Measurements from ENCODE around the gene AGPAT4. TPM values are rescaled to one million over a fixed set of nuclear protein-coding genes. Genes with fewer than 3 reads are reported as not detected.
A peak's percentile ranks its signal among the peaks of the same experiment; 100 is the strongest.
"Not testable (repeated sequence)": the region's sequence is repeated elsewhere in the genome, so short reads cannot be mapped to it uniquely, and the experiment has no call there.

The AGPAT4 gene, protein sequence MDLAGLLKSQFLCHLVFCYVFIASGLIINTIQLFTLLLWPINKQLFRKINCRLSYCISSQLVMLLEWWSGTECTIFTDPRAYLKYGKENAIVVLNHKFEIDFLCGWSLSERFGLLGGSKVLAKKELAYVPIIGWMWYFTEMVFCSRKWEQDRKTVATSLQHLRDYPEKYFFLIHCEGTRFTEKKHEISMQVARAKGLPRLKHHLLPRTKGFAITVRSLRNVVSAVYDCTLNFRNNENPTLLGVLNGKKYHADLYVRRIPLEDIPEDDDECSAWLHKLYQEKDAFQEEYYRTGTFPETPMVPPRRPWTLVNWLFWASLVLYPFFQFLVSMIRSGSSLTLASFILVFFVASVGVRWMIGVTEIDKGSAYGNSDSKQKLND
- 10 to 100 TPM in 1 of 2 donors, 1 to 10 TPM in 1; 7.6 to 12.1 TPM for total RNA-seq

DNA sequence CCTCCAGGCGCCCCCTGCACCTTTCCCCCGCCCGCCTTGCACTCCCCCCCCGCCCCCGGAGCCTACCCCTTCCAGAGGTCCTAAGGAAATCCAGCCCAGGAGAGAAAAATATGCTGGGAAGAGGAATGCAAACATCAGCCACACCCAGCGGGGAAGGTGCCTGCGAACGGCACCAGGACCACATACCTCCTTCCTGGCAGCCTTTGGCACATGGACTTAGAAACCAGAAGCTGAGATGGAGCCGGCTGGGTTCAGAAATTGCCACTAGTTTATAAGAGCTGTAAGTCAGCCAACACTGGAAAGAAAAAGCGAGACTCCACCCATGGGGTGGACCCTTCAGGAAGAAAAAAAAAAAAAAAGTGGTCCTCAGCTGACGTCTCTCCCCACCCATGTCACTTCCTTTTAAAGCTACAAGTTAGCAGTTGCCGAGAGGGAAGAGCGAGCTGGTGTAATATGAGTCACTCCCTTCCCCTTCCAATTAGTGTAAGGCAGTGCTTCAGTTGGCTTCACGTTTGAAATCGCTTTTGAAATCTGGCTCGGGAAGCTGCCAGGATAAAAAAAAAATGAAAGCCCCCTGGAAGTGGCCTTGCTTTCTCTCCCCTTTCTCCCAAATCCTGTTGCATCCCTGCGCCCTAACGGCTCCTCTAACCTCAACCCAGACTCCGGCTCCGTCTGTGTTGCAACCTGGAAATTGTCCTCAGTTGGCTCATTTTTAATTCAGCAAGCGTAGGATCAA lies at the start of gene AGPAT4:
AGPAT4 (minus strand) TSS at position 310 of the 736 bp plus-strand sequence. CDS start 41,848 bp downstream, outside the sequence.
- peaks cover 0 to 11% of the 10 kb centered on the region in 2 donors for H3K27me3 Mint-ChIP-seq
- peak; percentile 98 for ATAC-seq
- H3K9me3 Mint-ChIP-seq, result no peaks in the 10 kb centered on the region
- peak; percentile 83 for DNase-seq (ENCODE audit: low spot score)
- peak within 1 kb of the TSS; percentile 90 to 91 for H3K27ac Mint-ChIP-seq
- peak within 1 kb of the TSS; percentile 97 for H3K4me3 Mint-ChIP-seq
- H3K36me3 Mint-ChIP-seq, result peaks cover 6% of the 10 kb centered on the region
- peaks cover 23 to 26% of the 10 kb centered on the region in 2 donors for H3K4me1 Mint-ChIP-seq (ENCODE audit: low read depth in 2 of 2)

GRCh38 chr6:161319231-161319630 lies 45.4 kb upstream of the AGPAT4 start:
- no peaks in the 10 kb centered on the region for H3K36me3 Mint-ChIP-seq
- H3K27me3 Mint-ChIP-seq, result peaks cover 0 to 9% of the 10 kb centered on the region in 2 donors
- peaks cover 4% of the 10 kb centered on the region for H3K9me3 Mint-ChIP-seq
- DNase-seq (ENCODE audit: low spot score) (no peak), ATAC-seq (no peak)
- H3K4me1 Mint-ChIP-seq (ENCODE audit: low read depth in 2 of 2), result no peaks in the 10 kb centered on the region
- no peak overlapping the region for H3K4me3 Mint-ChIP-seq
- no peak overlapping the region for H3K27ac Mint-ChIP-seq

- H3K4me1 Mint-ChIP-seq (ENCODE audit: low read depth in 2 of 2), result no peaks in the 10 kb centered on the region
- H3K9me3 Mint-ChIP-seq, result peaks cover 4% of the 10 kb centered on the region
- no peaks in the 10 kb centered on the region for H3K36me3 Mint-ChIP-seq
- H3K4me3 Mint-ChIP-seq, result no peak overlapping the region
- ATAC-seq (no peak), DNase-seq (ENCODE audit: low spot score) (no peak)
- no peak overlapping the region for H3K27ac Mint-ChIP-seq
- H3K27me3 Mint-ChIP-seq, result peaks cover 0 to 9% of the 10 kb centered on the region in 2 donors
Measured at GRCh38 chr6:161318456-161318855, 44.6 kb upstream of the AGPAT4 start.

- Mint-ChIP-seq H3K27me3 (peaks cover 0 to 10% of the 10 kb centered on the region in 2 donors), H3K9me3 (peaks cover 4% of the 10 kb centered on the region), H3K4me3 (no peak overlapping the region), H3K27ac (no peak overlapping the region), H3K36me3 (no peaks in the 10 kb centered on the region), H3K4me1 (ENCODE audit: low read depth in 2 of 2) (no peaks in the 10 kb centered on the region)
- no peak for ATAC-seq
- DNase-seq (ENCODE audit: low spot score), result no peak
Measured at GRCh38 chr6:161316531-161316930, 42.7 kb upstream of the AGPAT4 start.

DNA sequence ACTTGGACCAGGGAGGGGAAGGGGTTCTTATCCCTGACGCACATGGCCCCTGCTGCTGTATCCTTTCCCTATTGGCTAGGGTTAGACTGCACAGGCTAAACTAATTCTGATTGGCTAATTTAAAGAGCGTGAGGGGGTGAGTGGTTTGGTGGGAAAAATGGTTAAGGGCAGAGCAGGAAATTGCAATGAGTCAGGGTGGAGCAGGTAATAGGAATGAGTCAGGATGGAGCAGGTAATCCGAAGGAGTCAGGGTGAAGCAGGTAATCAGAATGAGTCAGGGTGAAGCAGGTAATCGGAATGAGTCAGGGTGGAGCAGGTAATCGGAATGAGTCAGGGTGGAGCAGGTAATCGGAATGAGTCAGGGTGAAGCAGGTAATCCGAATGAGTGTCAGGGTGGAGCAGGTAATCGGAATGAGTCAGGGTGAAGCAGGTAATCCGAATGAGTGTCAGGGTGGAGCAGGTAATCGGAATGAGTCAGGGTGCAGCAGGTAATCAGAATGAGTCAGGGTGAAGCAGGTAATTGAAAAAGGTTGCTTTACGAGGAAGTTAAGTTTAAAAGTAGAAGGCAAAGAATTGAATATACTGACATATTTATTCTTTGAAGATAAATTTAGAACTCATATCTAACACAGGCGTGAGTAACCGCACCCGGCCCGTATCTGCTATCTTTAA lies 41.5 kb upstream of the AGPAT4 start:
- H3K27ac Mint-ChIP-seq; H3K4me3 Mint-ChIP-seq; H3K9me3 Mint-ChIP-seq; ATAC-seq; H3K4me1 Mint-ChIP-seq (ENCODE audit: low read depth in 2 of 2); H3K36me3 Mint-ChIP-seq; DNase-seq (ENCODE audit: low spot score): not testable (repeated sequence)
- H3K27me3 Mint-ChIP-seq, result peaks cover 0 to 17% of the 10 kb centered on the region in 2 donors

DNA sequence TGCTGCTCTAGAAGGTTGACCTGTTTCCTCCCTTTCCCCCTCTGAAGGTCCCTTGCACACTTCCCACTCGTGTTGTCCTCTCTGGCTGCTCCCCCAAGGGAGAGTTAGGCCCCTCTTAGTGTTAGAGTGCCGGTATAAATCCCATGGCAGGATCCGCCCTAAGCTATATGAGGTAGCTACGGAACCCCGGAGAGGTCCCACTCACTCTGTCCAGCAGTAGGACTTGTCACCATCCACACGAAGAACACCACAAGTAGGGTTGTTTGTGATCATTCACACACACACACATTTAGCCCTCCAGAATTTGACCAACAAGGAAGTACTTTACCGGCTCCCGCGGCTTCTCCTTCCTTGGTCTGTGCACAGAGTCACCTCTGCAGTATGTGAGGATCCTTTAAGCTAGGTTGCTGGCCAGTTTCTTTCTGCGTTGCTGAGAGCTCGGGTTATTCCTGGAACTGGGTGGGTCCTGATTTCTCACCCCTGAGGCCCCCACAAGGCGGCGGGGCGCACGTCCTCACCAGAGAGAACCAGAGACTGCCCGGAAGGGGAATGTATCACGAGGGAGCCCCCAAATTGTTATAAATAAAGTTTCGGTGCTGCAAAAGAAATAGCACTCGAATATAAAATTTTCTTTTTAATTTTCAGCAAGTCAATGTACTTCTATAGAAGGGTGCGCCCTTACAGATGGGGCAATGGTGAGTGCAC lies 40.8 kb upstream of the AGPAT4 start:
- H3K27me3 Mint-ChIP-seq, result peaks cover 5 to 19% of the 10 kb centered on the region in 2 donors
- not testable (repeated sequence) for H3K4me1 Mint-ChIP-seq (ENCODE audit: low read depth in 2 of 2); ATAC-seq; H3K9me3 Mint-ChIP-seq; H3K27ac Mint-ChIP-seq; H3K36me3 Mint-ChIP-seq; DNase-seq (ENCODE audit: low spot score); H3K4me3 Mint-ChIP-seq

GRCh38 chr6:161313940-161314509 lies 40.2 kb upstream of the AGPAT4 start:
- Mint-ChIP-seq H3K4me3 (no peak overlapping the region), H3K27me3 (peaks cover 8 to 17% of the 10 kb centered on the region in 2 donors), H3K36me3 (no peaks in the 10 kb centered on the region), H3K27ac (no peak overlapping the region), H3K4me1 (ENCODE audit: low read depth in 2 of 2) (peaks cover 0 to 3% of the 10 kb centered on the region in 2 donors), H3K9me3 (peaks cover 4% of the 10 kb centered on the region)
- ATAC-seq, result no peak
- DNase-seq (ENCODE audit: low spot score), result no peak

DNA sequence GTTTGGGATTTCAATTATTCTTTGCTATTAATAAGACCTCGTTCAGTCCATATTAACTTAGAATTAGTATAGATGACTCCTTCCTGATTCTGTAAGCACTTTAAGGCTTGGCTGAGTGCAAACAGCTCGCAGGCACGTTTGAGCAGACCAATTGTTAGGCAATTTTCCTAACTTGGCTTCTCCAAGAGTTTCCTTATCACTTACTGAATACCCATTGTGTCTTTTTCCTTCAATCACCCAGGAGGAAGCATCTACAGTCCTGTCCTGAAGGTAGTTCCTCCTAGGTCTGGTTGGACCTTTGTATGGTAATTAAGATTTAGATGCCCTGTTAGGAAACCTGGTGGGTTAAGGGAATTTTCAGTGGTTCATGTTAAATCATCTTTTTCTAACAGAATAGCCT lies 39.6 kb upstream of the AGPAT4 start:
- ATAC-seq; H3K36me3 Mint-ChIP-seq; H3K27ac Mint-ChIP-seq; H3K4me1 Mint-ChIP-seq (ENCODE audit: low read depth in 2 of 2); DNase-seq (ENCODE audit: low spot score); H3K4me3 Mint-ChIP-seq; H3K9me3 Mint-ChIP-seq: not testable (repeated sequence)
- peaks cover 8 to 17% of the 10 kb centered on the region in 2 donors for H3K27me3 Mint-ChIP-seq

GRCh38 chr6:161309774-161310173 lies 35.9 kb upstream of the AGPAT4 start:
- DNase-seq (ENCODE audit: low spot score); H3K36me3 Mint-ChIP-seq; H3K27ac Mint-ChIP-seq; H3K9me3 Mint-ChIP-seq; H3K4me3 Mint-ChIP-seq; H3K4me1 Mint-ChIP-seq (ENCODE audit: low read depth in 2 of 2); ATAC-seq: not testable (repeated sequence)
- peaks cover 8 to 20% of the 10 kb centered on the region in 2 donors for H3K27me3 Mint-ChIP-seq

DNA sequence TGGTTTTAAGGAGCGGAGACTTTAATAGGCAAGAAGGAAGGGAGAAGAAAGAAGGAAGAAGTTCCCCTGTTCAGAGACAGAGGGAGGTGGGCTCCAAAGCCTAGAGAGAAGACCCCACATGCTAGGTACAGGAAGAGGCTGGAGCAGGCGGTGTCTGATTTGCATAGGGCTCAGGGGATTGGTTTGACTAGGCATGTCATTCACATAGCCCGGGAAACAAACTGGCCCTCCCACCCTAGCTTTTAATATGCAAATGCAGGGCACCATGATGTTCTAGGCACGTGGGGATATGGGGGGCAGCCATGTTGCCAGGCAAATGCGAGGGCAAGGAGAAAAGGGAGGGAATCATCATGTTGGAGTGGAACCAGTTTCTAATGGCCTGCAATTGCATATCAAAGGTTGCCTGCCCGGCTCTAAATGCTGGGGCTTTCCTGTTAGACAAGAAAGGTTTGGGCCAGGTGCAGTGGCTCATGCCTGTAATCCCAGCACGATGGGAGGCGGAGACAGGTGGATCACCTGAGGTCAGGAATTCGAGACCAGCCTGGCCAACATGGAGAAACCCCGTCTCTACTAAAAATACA lies 34.3 kb upstream of the AGPAT4 start:
- no peak overlapping the region for H3K27ac Mint-ChIP-seq
- H3K4me1 Mint-ChIP-seq (ENCODE audit: low read depth in 2 of 2), result peaks cover 0 to 3% of the 10 kb centered on the region in 2 donors
- H3K9me3 Mint-ChIP-seq, result no peaks in the 10 kb centered on the region
- DNase-seq (ENCODE audit: low spot score), result no peak
- no peak for ATAC-seq
- no peak overlapping the region for H3K4me3 Mint-ChIP-seq
- peaks cover 8 to 23% of the 10 kb centered on the region in 2 donors for H3K27me3 Mint-ChIP-seq
- H3K36me3 Mint-ChIP-seq, result no peaks in the 10 kb centered on the region

DNA sequence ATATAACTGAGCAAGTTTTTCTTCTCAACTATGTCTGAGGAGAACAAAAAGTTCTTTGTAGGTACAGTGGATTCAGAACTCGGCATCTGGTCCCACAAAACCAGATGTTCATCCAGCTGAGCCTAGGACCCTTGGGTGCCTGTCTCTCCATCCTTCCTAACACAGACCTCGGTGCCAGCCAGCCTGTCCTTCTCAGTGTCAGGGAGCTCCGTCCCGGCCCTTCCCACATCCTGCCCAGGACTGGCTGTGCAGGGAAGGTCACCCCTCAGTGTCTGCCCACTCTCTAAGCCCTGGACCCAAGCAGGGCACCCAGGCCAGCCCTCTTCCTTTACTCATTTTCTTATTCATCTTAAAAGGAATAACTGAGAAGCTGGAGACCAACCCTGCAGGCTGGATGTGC lies 32.0 kb upstream of the AGPAT4 start:
- Mint-ChIP-seq H3K27ac (no peak overlapping the region), H3K27me3 (peaks cover 14% of the 10 kb centered on the region in 2 donors)
- no peak for ATAC-seq

GRCh38 chr6:161303628-161304340 lies 29.9 kb upstream of the AGPAT4 start:
- Mint-ChIP-seq H3K4me1 (ENCODE audit: low read depth in 2 of 2) (no peaks in the 10 kb centered on the region), H3K27me3 (peaks cover 7 to 12% of the 10 kb centered on the region in 2 donors), H3K36me3 (no peaks in the 10 kb centered on the region), H3K4me3 (no peak overlapping the region), H3K27ac (no peak overlapping the region), H3K9me3 (no peaks in the 10 kb centered on the region)
- ATAC-seq (no peak), DNase-seq (ENCODE audit: low spot score) (no peak)

More for the DNA sequence above, 32.0 kb upstream of the AGPAT4 start:
- H3K4me3 Mint-ChIP-seq, result no peak overlapping the region
- H3K36me3 Mint-ChIP-seq, result no peaks in the 10 kb centered on the region
- no peak for DNase-seq (ENCODE audit: low spot score)
- no peaks in the 10 kb centered on the region for H3K9me3 Mint-ChIP-seq
- peaks cover 0 to 3% of the 10 kb centered on the region in 2 donors for H3K4me1 Mint-ChIP-seq (ENCODE audit: low read depth in 2 of 2)
